HG02571 (cell line): ENCODE data around the gene TKTL1.

Source experiments
- ATAC-seq: cut with Tn5 transposase; IDR thresholded peaks from one replicate; pipeline ENCODE4 v1.9.1; 2021; ENCODE audit warnings: mild to moderate bottlenecking, moderate library complexity; ENCODE audit not compliant: unreplicated experiment

TKTL1 gene

GRCh38 chrX:154359362-154360154, 64.0 kb downstream of the TKTL1 start:
- no peak for ATAC-seq

DNA sequence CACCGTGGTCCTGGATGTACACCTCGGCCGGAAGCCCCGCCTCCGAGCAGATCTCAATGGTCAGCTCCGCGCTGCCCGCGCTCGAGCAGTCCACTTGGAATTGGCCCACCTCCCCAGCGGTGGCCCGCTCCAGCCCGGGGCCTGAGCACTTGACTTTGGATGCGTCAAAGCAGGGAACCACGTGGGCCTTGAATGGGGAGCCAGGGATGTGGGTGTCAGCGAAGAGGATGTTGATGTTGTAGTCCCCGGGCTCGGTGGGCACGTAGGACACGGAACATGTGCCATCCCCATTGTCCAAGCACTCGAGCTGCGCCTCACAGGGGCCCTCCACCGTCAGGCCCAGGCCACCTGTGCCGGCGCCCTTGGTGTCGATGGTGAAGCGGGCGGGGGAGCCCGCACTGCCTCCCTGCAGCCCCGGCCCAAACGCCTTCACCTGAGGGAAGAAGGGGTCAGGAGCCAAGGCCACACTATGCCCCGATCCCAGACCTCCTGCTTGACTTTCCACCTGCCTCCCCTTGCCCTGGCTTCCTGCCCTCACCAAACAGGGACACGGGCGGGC, 64.6 kb downstream of the TKTL1 start:
- no peak for ATAC-seq

GRCh38 chrX:154362085-154362742, 66.6 kb downstream of the TKTL1 start:
- ATAC-seq = no peak

- ATAC-seq = no peak
Measured at GRCh38 chrX:154363706-154364439, 68.3 kb downstream of the TKTL1 start.

DNA sequence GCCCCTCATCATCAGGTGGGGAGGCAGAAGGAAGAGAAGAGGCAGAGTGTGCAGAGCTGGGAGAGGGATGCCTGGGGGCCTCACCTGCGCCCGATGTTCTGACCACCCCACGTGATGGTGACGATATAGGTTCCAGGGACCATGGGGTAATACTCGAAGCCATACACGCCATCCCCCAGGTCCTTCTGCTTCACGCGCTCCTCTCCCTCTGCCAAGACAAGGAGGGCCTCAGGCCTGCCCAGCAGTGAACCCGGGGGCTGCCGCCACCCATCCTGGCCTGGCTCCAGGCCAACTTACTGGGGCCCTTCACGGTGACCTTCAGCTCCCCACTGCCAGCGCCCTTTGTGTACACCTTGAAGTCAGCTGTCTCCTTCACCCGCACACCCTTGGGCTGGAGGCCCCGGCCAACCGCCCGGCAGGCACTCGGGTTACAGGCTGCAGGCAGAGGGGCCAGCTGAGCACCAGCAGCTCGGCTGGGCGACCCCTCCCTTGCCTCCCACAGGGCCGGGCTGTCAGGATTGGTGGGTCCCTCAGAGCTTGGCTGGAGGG, 69.5 kb downstream of the TKTL1 start:
- no peak for ATAC-seq

GRCh38 chrX:154365997-154366665, 70.5 kb downstream of the TKTL1 start:
- ATAC-seq = no peak

GRCh38 chrX:154366666-154367055, 71.1 kb downstream of the TKTL1 start:
- no peak for ATAC-seq

DNA sequence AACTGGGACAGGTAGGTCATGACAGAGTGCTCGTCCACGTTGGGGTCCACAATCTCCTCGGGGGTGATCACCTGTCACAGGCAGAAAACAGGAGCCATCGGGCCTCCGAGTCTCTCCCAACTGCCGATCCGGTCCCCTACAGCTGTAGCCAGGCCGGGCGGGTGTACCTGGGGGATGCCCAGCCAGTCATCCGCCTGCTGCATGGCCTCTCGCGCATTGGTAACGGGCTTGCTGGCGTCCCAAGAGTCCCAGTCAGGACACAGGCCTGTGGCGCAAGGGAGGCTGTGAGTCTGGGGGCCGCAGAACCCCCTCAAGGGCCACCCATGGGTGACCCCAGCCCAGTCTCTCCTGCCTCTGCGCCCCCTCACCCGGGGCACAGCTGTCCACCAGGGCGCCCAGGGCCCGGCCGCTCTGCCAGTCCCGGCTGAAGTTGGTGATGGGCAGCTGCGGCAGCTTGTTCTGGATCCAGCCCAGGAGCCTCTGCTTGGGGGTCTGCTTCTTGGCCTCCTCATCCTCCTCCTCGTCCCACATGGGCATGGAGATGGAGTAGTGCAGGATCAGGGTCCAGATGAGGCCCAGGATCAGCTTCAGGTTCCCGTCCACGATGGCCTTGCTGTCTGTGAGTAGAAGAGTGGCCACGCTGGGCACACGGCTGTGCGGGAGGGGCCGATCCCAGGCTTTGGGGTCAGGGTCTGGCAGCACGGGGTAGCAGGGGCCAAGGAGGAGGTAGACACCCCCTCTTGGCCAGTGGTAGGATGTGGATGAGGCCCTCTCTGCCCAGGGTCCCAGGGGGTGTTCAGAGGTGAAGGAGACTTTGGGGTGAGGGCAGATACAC, 72.1 kb downstream of the TKTL1 start:
- ATAC-seq = no peak

DNA sequence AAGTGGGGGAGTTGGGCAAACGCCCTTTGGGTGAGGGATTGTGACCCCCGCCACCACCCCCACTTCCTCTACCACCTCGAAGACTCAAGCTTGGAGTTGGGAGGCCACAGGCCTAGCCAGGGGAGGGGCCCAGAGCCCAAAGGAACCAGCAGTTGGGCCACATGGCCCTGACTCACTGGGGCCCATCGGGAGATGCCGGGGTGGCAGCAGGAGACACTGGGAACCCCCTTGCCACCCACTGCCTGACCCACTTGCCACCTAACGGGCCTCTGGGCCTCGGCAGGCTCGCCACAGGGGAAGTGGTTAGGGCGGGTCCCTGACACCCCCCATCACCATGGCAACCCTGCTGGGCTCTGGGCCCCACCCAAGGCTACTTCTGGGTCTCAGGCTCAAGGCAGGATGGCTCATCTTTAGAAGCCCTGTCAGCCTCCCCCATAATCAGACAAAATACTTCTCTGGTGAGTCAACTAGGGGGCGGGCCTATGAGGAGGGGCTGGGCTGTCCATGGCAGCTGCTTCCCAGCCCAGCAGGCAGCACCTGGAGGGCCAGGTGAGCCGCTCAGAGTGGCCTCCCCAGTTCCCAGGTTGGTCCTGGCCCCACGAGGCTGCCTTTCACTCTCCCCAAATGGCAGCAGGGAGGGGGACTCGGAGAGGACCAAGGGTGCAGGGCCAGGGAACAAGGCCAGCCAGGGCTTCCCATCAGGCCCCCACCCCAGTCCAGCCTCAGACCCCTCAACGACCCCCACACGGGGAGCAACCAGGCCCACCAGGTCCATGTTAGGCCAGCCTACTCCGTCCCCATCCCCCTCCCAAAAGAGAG, 73.2 kb downstream of the TKTL1 start:
- peak; percentile 27 for ATAC-seq

DNA sequence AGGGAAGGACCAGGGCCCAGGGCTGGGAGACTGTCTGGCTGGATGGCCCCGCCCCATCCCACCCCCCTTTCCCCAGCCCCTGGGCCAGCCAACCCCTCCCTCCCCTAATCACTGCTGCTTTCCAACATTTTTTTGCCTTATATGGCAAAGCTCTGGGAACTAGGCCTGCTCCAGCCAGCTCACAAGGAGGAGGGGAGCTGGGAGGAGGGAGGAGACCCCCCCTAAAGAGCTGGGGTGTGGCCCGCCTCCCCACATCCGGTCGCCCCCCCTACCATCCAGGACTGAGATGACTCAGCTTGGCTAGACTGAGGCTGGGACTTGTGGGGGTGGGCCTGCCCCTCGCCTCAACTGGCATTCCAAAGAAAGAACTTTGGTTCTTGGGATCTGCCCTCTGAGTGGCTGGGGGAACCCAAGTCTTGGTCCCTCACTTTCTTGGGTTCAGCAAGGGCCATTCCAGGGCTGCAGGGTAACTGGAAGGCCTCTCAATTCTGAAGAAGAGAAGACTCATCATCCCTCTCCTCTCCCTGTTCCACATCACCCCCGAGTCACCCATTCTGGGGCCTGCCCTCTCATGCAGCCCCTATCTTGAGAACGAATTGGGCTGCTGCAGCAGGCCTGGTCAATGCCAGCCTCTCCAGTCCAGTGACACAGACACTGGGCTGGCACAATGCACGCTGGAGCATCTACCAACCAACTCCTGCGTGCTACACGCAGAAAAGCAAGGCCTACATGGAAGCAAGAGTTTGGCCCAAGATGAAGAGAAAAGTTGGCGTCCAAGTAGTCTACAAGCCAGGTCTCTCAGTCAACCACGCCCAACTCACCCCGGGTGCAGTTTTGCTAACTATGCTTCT, 74.1 kb downstream of the TKTL1 start:
- ATAC-seq = no peak

DNA sequence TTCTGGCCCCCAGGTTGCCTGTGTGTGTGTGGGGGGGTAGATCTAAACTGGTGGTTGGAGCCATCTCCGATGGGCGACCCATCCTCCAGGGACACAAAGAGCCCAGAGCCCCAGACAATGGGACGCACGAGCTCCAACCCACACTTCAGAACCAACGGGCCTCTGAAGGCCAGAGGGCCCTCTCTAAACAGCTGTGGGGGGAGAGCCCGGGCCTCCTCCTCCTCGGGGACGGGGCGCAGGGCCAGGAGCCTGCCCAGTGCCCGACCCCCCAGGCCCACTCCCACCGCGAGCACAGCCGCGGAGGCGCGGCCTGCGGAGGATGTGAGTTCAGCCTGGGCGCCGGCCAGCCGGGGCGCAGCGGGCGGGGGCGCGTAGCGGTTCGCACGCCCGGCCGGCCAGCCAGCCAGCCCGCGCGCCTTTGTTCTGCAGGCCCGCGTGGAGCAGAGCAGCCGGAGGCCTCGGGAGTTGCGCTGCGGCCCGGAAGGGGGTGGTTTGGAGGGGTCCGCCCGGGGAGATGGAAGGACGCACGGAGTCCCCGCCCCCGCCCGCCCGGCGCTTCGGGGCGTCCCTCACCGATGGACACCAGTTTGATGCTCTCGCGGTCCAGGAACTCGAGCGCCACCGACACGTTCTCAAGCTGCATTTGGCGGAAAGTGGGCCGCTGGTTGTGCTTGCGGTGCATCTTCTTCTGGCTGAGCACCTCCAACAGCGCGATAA, 74.9 kb downstream of the TKTL1 start:
- ATAC-seq = no peak

DNA sequence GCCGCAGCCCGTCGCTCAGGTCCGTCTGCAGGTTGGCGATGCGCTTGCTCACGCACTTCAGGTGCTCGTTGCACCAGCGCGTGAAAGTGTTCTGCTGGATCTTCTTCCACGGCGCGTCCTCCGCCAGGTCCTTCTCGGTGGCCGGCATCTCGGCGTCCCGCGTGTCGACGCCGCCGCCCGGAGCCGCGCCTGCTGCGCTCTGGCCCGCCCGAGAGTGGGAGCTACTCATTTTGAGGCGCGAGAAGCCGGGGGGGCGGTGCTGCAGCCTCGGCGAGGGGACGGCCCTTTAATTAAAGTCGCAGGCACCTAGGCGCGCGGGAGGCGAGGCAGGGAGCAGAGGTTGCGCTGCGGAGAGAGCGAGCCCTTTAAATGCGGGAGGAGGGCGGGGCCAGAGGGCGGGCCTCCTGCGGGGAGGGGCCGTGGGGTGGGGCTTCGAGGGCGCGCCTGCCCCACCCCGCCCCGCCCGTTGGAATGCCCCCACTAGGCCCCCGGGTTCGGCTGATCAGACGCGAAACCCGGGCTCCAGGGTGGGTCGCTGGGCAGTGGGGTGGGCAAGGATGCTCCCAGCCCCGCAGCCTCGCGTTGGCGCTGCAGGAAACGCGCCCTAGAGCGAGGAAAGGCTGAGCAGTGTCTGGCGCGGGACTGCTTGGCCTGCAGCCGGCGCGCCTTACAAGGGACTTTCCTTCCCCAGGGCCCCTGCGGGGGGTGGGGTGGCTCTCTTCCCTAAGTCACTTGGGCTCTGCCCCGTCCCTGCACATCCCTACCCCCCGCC, 75.6 kb downstream of the TKTL1 start:
- peak; percentile 52 for ATAC-seq

- ATAC-seq = no peak
Measured at GRCh38 chrX:154371789-154372300, 76.2 kb downstream of the TKTL1 start.

GRCh38 chrX:154372612-154373022, 77.0 kb downstream of the TKTL1 start:
- no peak for ATAC-seq

DNA sequence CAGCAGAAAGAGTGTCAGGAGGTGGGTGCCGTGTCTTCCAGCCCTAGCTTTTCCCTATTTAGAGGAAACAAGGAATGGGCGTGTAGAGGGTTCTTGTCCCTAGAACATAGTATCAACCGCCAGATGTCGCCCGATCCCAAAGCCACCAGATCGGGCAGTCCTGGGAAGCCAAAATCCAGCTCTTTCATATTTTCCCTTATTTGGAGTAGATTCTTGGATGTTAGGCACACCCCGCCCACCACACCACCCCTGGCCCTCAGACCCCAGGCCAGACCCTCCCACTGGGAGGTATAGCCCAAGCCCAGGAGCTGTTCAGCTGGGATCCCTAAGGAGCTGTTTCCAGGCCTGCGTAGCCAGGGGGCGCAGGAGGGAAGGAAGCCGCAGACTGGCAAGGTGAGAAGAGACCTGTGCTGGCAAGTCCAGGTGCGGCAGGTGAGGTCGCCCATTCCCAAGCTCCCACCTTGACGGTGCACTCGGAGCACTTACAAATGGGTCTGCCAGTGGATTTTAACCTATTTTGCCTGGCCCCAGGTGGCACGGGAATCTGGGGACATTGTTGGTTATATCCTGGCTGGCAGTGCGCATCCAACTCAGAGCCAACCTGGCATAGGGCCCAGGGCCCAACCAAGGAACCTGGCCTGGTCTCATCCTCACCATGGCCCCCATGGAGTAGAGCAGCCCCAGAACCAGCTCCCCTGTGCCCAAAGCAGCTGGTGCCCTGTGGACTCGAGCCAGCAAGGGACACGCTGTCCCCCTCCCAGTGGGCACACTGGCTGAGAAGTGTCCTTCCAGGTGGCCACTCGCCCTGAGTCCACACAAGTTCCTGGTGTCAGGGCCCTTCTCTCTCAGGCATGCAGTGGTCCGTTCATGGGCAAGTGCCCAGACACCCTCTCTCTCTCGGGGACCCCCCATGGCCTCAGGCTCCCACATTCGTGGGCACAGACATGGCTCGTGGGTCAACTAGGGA, 78.0 kb downstream of the TKTL1 start:
- ATAC-seq = no peak
